ENCODE results near the gene NELL1.

The NELL1 gene

GRCh38 chr11:21205205-21205604, 535.8 kb downstream of the NELL1 start:
- H3K27me3 ChIP-seq (ENCODE audit: low read depth, low read length): no peaks in the 10 kb centered on the region
- H3K27ac ChIP-seq (ENCODE audit: low read length): no peak overlapping the region
- H3K4me1 ChIP-seq (ENCODE audit: control insufficient read depth in 1 of 2, insufficient read depth in 2 of 2, low read length in 2 of 2): no peaks in the 10 kb centered on the region
- H3K9me3 ChIP-seq (ENCODE audit: control insufficient read depth in 1 of 2, low read length in 2 of 2): no peaks in the 10 kb centered on the region
- no peak overlapping the region for H3K4me3 ChIP-seq (ENCODE audit: low read depth in 1 of 2, low read length in 2 of 2)
- no peaks in the 10 kb centered on the region for H3K36me3 ChIP-seq (ENCODE audit: control insufficient read depth in 1 of 2, insufficient read depth in 2 of 2, low read length in 2 of 2)

DNA sequence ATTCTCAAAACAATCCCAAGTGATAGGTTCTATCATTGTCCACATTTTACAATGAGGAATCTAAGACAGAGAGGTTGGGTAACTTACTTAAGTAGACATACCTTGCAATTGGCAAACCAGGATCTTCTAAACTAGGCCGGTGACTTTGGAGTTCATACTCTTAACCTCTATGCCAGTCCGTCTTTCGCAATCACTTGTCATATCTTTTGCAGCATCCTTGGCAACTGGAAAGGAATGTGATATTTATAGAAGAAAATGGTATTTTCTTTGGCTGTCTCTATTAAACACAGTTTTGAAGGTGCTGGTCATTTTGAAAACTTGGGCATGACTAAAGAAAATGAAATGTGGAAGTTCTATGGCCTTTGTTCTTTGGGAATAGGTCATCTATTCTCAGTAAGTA, 556.5 kb downstream of the NELL1 start:
- Histone ChIP-seq H3K36me3 (ENCODE audit: control insufficient read depth in 1 of 2, insufficient read depth in 2 of 2, low read length in 2 of 2) (no peaks in the 10 kb centered on the region), H3K4me1 (ENCODE audit: control insufficient read depth in 1 of 2, insufficient read depth in 2 of 2, low read length in 2 of 2) (no peaks in the 10 kb centered on the region), H3K4me3 (ENCODE audit: low read depth in 1 of 2, low read length in 2 of 2) (no peak overlapping the region), H3K27me3 (ENCODE audit: low read depth, low read length) (no peaks in the 10 kb centered on the region), H3K9me3 (ENCODE audit: control insufficient read depth in 1 of 2, low read length in 2 of 2) (peaks cover 0 to 6% of the 10 kb centered on the region in 2 donors), H3K27ac (ENCODE audit: low read length) (no peak overlapping the region)

GRCh38 chr11:21229224-21229623, 559.8 kb downstream of the NELL1 start:
- H3K27ac ChIP-seq (ENCODE audit: low read length): no peak overlapping the region
- H3K4me3 ChIP-seq (ENCODE audit: low read depth in 1 of 2, low read length in 2 of 2): no peak overlapping the region
- H3K9me3 ChIP-seq (ENCODE audit: control insufficient read depth in 1 of 2, low read length in 2 of 2): peaks cover 0 to 5% of the 10 kb centered on the region in 2 donors
- no peaks in the 10 kb centered on the region for H3K27me3 ChIP-seq (ENCODE audit: low read depth, low read length)
- H3K4me1 ChIP-seq (ENCODE audit: control insufficient read depth in 1 of 2, insufficient read depth in 2 of 2, low read length in 2 of 2): no peaks in the 10 kb centered on the region
- H3K36me3 ChIP-seq (ENCODE audit: control insufficient read depth in 1 of 2, insufficient read depth in 2 of 2, low read length in 2 of 2): no peaks in the 10 kb centered on the region

DNA sequence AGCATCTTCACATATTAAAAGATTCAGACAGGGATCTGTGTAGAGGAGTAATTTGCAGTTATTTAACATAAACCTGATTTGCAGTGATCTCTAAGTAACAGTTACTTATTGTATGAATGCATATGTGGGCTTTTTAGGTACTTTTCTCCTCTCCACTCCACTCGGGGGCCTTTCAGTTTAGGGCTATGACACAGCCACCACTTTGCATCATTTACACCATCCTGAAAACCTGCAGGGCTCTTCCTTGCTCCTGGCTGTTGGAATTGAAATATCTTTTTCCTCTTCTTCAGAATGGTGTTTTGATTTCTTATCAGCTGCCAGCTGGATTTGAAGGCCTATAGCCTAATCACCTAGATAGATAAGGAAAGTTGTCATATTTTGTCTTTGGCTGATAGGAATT, 580.8 kb downstream of the NELL1 start:
- H3K4me1 ChIP-seq (ENCODE audit: control insufficient read depth in 1 of 2, insufficient read depth in 2 of 2, low read length in 2 of 2): no peaks in the 10 kb centered on the region
- H3K9me3 ChIP-seq (ENCODE audit: control insufficient read depth in 1 of 2, low read length in 2 of 2): no peaks in the 10 kb centered on the region
- H3K4me3 ChIP-seq (ENCODE audit: low read depth in 1 of 2, low read length in 2 of 2): no peak overlapping the region
- H3K36me3 ChIP-seq (ENCODE audit: control insufficient read depth in 1 of 2, insufficient read depth in 2 of 2, low read length in 2 of 2): no peaks in the 10 kb centered on the region
- no peak overlapping the region for H3K27ac ChIP-seq (ENCODE audit: low read length)
- no peaks in the 10 kb centered on the region for H3K27me3 ChIP-seq (ENCODE audit: low read depth, low read length)

DNA sequence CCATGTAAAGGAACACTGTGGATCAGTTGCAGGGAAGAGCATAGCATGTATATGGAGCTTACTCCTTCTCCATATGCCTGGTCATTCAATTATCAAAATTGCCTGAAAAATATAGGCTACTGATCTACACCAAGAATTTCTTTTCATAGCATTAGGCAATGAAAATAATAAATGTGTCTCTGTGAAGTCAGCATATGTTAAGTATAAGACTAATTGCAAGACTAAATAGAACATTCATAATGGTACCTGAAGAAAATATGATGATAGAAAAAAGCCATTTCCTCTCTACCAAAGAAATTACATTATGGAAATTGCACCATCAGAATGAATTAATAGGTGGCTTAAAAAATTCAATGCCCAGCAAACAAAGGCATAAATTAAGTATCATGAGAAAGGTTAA, 584.7 kb downstream of the NELL1 start:
- H3K36me3 ChIP-seq (ENCODE audit: control insufficient read depth in 1 of 2, insufficient read depth in 2 of 2, low read length in 2 of 2): no peaks in the 10 kb centered on the region
- H3K27me3 ChIP-seq (ENCODE audit: low read depth, low read length): no peaks in the 10 kb centered on the region
- no peak overlapping the region for H3K4me3 ChIP-seq (ENCODE audit: low read depth in 1 of 2, low read length in 2 of 2)
- no peaks in the 10 kb centered on the region for H3K4me1 ChIP-seq (ENCODE audit: control insufficient read depth in 1 of 2, insufficient read depth in 2 of 2, low read length in 2 of 2)
- no peak overlapping the region for H3K27ac ChIP-seq (ENCODE audit: low read length)
- no peaks in the 10 kb centered on the region for H3K9me3 ChIP-seq (ENCODE audit: control insufficient read depth in 1 of 2, low read length in 2 of 2)

DNA sequence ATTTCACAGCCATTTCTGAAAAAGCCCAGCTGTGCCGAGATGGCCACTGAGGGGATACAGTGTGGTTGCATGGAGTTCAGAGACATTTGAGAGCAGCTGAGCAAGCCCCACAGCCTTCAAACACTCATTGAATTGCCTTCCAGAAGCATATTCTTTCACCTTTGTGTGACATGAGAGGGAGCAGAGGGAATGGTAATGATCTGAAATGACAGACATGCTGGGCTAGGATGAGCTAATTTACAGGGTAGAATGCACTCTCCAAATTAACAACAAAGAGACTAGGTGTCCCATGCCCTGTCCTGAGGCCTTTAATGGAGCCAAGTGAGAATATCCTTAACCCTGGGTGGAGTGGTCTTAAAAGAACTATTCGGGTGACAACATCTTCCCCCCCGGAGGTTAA, 585.4 kb downstream of the NELL1 start:
- no peak overlapping the region for H3K27ac ChIP-seq (ENCODE audit: low read length)
- H3K9me3 ChIP-seq (ENCODE audit: control insufficient read depth in 1 of 2, low read length in 2 of 2): no peaks in the 10 kb centered on the region
- no peaks in the 10 kb centered on the region for H3K36me3 ChIP-seq (ENCODE audit: control insufficient read depth in 1 of 2, insufficient read depth in 2 of 2, low read length in 2 of 2)
- H3K4me3 ChIP-seq (ENCODE audit: low read depth in 1 of 2, low read length in 2 of 2): no peak overlapping the region
- no peaks in the 10 kb centered on the region for H3K27me3 ChIP-seq (ENCODE audit: low read depth, low read length)
- no peaks in the 10 kb centered on the region for H3K4me1 ChIP-seq (ENCODE audit: control insufficient read depth in 1 of 2, insufficient read depth in 2 of 2, low read length in 2 of 2)

DNA sequence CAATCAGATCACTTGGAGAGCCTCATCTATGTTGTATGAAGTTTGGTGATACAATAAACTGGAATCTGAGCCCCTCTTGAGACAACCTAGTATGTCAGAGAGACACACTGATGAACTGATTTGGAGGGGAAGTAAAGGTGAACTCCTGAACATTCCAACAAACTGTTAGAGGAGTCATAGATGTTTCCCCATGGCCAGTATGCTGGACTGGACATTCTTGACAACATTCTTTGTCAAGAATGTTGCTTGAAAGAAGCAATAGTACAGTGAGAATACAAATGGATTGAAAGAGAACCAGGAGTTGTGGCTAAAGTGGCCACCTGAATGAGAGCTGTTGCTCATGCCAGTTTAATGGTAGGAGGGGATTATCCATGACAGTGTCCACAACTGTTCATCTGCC, 588.1 kb downstream of the NELL1 start:
- H3K4me3 ChIP-seq (ENCODE audit: low read depth in 1 of 2, low read length in 2 of 2): no peak overlapping the region
- H3K27me3 ChIP-seq (ENCODE audit: low read depth, low read length): no peaks in the 10 kb centered on the region
- no peak overlapping the region for H3K27ac ChIP-seq (ENCODE audit: low read length)
- H3K4me1 ChIP-seq (ENCODE audit: control insufficient read depth in 1 of 2, insufficient read depth in 2 of 2, low read length in 2 of 2): no peaks in the 10 kb centered on the region
- H3K36me3 ChIP-seq (ENCODE audit: control insufficient read depth in 1 of 2, insufficient read depth in 2 of 2, low read length in 2 of 2): no peaks in the 10 kb centered on the region
- H3K9me3 ChIP-seq (ENCODE audit: control insufficient read depth in 1 of 2, low read length in 2 of 2): no peaks in the 10 kb centered on the region

- no peak overlapping the region for H3K27ac ChIP-seq (ENCODE audit: low read length)
- no peaks in the 10 kb centered on the region for H3K4me1 ChIP-seq (ENCODE audit: control insufficient read depth in 1 of 2, insufficient read depth in 2 of 2, low read length in 2 of 2)
- no peak overlapping the region for H3K4me3 ChIP-seq (ENCODE audit: low read depth in 1 of 2, low read length in 2 of 2)
- H3K27me3 ChIP-seq (ENCODE audit: low read depth, low read length): no peaks in the 10 kb centered on the region
- no peaks in the 10 kb centered on the region for H3K36me3 ChIP-seq (ENCODE audit: control insufficient read depth in 1 of 2, insufficient read depth in 2 of 2, low read length in 2 of 2)
- no peaks in the 10 kb centered on the region for H3K9me3 ChIP-seq (ENCODE audit: control insufficient read depth in 1 of 2, low read length in 2 of 2)
These were observed 589.0 kb downstream of the NELL1 start for GRCh38 chr11:21258414-21258813.

GRCh38 chr11:21260101-21260500, 590.7 kb downstream of the NELL1 start:
- no peaks in the 10 kb centered on the region for H3K9me3 ChIP-seq (ENCODE audit: control insufficient read depth in 1 of 2, low read length in 2 of 2)
- no peaks in the 10 kb centered on the region for H3K27me3 ChIP-seq (ENCODE audit: low read depth, low read length)
- H3K4me1 ChIP-seq (ENCODE audit: control insufficient read depth in 1 of 2, insufficient read depth in 2 of 2, low read length in 2 of 2): no peaks in the 10 kb centered on the region
- no peaks in the 10 kb centered on the region for H3K36me3 ChIP-seq (ENCODE audit: control insufficient read depth in 1 of 2, insufficient read depth in 2 of 2, low read length in 2 of 2)
- no peak overlapping the region for H3K4me3 ChIP-seq (ENCODE audit: low read depth in 1 of 2, low read length in 2 of 2)
- no peak overlapping the region for H3K27ac ChIP-seq (ENCODE audit: low read length)

DNA sequence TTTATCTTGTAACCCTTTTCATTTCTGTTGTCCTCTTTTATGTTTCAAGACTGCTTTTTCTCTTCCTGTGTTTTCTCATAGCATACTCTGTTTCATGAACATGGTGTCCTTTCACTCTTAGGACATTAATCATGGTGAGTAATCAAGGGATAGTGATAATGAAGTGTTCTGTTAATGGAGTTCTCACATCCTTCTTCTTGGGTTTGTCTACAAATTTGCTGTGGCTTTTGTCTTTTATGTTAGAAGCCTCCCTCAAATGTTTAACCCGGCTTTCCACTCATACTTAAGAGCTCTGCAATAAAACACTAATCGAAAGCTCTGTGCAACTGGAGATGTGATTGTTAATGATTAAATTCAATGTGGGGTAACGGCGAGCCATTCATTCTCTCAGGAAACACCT, 593.6 kb downstream of the NELL1 start:
- Histone ChIP-seq H3K4me3 (ENCODE audit: low read depth in 1 of 2, low read length in 2 of 2) (no peak overlapping the region), H3K27me3 (ENCODE audit: low read depth, low read length) (no peaks in the 10 kb centered on the region), H3K27ac (ENCODE audit: low read length) (no peak overlapping the region), H3K4me1 (ENCODE audit: control insufficient read depth in 1 of 2, insufficient read depth in 2 of 2, low read length in 2 of 2) (no peaks in the 10 kb centered on the region), H3K9me3 (ENCODE audit: control insufficient read depth in 1 of 2, low read length in 2 of 2) (no peaks in the 10 kb centered on the region), H3K36me3 (ENCODE audit: control insufficient read depth in 1 of 2, insufficient read depth in 2 of 2, low read length in 2 of 2) (no peaks in the 10 kb centered on the region)

DNA sequence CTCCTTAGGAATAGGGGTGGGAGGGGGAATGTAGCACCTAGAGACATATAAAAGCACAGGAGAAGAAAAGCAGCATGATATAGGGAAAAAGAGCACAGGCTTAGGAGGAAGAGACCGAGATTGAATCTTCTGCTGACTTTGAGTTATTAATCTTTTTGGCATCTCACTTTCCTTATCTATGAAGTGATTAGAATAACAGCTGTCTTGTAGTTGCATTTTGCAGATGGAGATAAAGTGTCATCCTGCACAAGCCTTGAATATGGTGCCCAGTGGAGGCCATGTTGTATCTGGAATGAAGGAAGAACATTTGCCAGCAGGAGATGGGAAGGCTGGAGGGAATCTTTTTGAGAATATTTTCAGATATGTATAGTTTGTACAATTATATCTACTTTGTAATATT, 594.7 kb downstream of the NELL1 start:
- no peak overlapping the region for H3K27ac ChIP-seq (ENCODE audit: low read length)
- H3K4me1 ChIP-seq (ENCODE audit: control insufficient read depth in 1 of 2, insufficient read depth in 2 of 2, low read length in 2 of 2): no peaks in the 10 kb centered on the region
- no peaks in the 10 kb centered on the region for H3K9me3 ChIP-seq (ENCODE audit: control insufficient read depth in 1 of 2, low read length in 2 of 2)
- no peaks in the 10 kb centered on the region for H3K27me3 ChIP-seq (ENCODE audit: low read depth, low read length)
- H3K4me3 ChIP-seq (ENCODE audit: low read depth in 1 of 2, low read length in 2 of 2): no peak overlapping the region
- H3K36me3 ChIP-seq (ENCODE audit: control insufficient read depth in 1 of 2, insufficient read depth in 2 of 2, low read length in 2 of 2): no peaks in the 10 kb centered on the region

GRCh38 chr11:21268036-21268435, 598.6 kb downstream of the NELL1 start:
- H3K27ac ChIP-seq (ENCODE audit: low read length): no peak overlapping the region

More at GRCh38 chr11:21268036-21268435, 598.6 kb downstream of the NELL1 start:
- Histone ChIP-seq H3K9me3 (ENCODE audit: control insufficient read depth in 1 of 2, low read length in 2 of 2) (no peaks in the 10 kb centered on the region), H3K4me3 (ENCODE audit: low read depth in 1 of 2, low read length in 2 of 2) (no peak overlapping the region), H3K36me3 (ENCODE audit: control insufficient read depth in 1 of 2, insufficient read depth in 2 of 2, low read length in 2 of 2) (no peaks in the 10 kb centered on the region), H3K4me1 (ENCODE audit: control insufficient read depth in 1 of 2, insufficient read depth in 2 of 2, low read length in 2 of 2) (no peaks in the 10 kb centered on the region), H3K27me3 (ENCODE audit: low read depth, low read length) (no peaks in the 10 kb centered on the region)

Data from muscle layer of duodenum (tissue), 2 donors.